Kidney epithelial cell (primary cell): ENCODE measurements around the gene VGLL1. TPM values are rescaled to one million over a fixed set of nuclear protein-coding genes. Genes with fewer than 3 reads are reported as not detected.

Source experiments
- DNase-seq: peaks from one replicate; pipeline ENCODE4 v3.0.0-alpha.2; 2010; ENCODE audit warnings: low read depth
- H3K27me3 ChIP-seq: 2 replicates; pipeline ENCODE4 v1.6.0; 2011; ENCODE audit warnings: low read length; ENCODE audit not compliant: control insufficient read depth, insufficient read depth
- H3K36me3 ChIP-seq: 2 replicates; pipeline ENCODE4 v1.5.1; 2011; ENCODE audit warnings: low read length; ENCODE audit not compliant: control insufficient read depth, insufficient read depth
- H3K4me3 ChIP-seq: 2 replicates; pipeline ENCODE4 v1.5.1; 2011; ENCODE audit warnings: low read depth, mild to moderate bottlenecking, control low read depth, low read length
- total RNA-seq: library from RNA; depleted of rRNA; stranded (reverse); fragments of >200 nt; gene quantifications from 2 replicates; pipeline ENCODE4 v1.2.3, GENCODE V29; 2015
- TF ChIP-seq, protein P1 (sequence below): IDR thresholded peaks from 2 replicates; pipeline ENCODE4 v1.5.1; 2011; ENCODE audit warnings: mild to moderate bottlenecking, moderate library complexity, low read length, control low read depth, inconsistent platforms; ENCODE audit not compliant: insufficient read depth, poor library complexity, severe bottlenecking

The VGLL1 gene
- total RNA-seq, 1 donor from 2014 or later, result 1.3 TPM

GRCh38 chrX:136584545-136584944, 52.5 kb downstream of the VGLL1 start:
- TF ChIP-seq, protein P1, sequence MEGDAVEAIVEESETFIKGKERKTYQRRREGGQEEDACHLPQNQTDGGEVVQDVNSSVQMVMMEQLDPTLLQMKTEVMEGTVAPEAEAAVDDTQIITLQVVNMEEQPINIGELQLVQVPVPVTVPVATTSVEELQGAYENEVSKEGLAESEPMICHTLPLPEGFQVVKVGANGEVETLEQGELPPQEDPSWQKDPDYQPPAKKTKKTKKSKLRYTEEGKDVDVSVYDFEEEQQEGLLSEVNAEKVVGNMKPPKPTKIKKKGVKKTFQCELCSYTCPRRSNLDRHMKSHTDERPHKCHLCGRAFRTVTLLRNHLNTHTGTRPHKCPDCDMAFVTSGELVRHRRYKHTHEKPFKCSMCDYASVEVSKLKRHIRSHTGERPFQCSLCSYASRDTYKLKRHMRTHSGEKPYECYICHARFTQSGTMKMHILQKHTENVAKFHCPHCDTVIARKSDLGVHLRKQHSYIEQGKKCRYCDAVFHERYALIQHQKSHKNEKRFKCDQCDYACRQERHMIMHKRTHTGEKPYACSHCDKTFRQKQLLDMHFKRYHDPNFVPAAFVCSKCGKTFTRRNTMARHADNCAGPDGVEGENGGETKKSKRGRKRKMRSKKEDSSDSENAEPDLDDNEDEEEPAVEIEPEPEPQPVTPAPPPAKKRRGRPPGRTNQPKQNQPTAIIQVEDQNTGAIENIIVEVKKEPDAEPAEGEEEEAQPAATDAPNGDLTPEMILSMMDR, result no peak
- no peaks in the 10 kb centered on the region for H3K36me3 ChIP-seq
- no peak for DNase-seq

GRCh38 chrX:136585262-136585661, 53.2 kb downstream of the VGLL1 start:
- DNase-seq, result no peak
- no peaks in the 10 kb centered on the region for H3K36me3 ChIP-seq
- TF ChIP-seq, protein P1, result no peak
- H3K27me3 ChIP-seq, result no peaks in the 10 kb centered on the region
- H3K4me3 ChIP-seq, result no peak overlapping the region

More at GRCh38 chrX:136584545-136584944, 52.5 kb downstream of the VGLL1 start:
- H3K4me3 ChIP-seq, result no peak overlapping the region
- no peaks in the 10 kb centered on the region for H3K27me3 ChIP-seq

DNA sequence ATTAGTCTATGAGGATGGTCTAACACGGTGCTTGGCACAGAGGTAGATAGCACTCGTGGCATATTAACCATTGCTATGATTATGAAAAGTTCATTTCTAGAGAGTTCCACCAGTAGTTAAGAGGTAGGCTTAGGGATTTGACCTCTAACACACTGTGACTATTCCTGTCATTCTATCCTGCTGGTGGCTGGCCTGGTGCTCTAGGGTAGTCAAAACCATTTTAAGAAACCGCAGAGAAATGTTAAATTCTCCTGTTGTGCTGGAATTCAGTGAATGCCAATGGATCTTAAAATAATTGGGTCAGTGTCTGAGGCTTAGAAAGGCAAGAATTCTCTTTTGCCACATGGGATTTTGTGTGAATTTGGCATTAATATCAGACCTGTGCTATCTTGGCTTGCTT, 53.9 kb downstream of the VGLL1 start:
- TF ChIP-seq, protein P1, result no peak
- Histone ChIP-seq H3K4me3 (no peak overlapping the region), H3K27me3 (no peaks in the 10 kb centered on the region), H3K36me3 (no peaks in the 10 kb centered on the region)
- no peak for DNase-seq

- no peak overlapping the region for H3K4me3 ChIP-seq
- no peaks in the 10 kb centered on the region for H3K36me3 ChIP-seq
- H3K27me3 ChIP-seq, result no peaks in the 10 kb centered on the region
- TF ChIP-seq, protein P1, result no peak
- no peak for DNase-seq
These were observed 54.4 kb downstream of the VGLL1 start for GRCh38 chrX:136586386-136586785.

DNA sequence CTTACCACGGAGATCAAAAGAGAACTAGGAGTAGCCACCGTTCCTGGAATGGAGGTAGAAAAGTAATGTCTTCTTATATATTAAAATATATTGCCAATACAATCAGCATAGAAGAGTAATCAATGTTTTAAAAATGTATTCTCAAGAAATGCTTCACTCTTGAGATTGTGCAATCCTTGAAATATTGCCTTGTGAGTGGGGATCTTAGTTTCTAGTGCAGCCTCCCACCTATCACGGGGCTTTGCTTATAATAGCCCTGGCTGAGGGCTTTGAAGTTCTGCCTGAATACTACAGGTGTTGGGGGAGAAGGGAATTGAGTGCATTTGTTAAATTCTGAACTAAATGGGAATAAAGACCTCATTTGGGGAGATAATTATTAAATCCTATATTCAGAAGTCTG, 55.5 kb downstream of the VGLL1 start:
- no peak overlapping the region for H3K4me3 ChIP-seq
- H3K36me3 ChIP-seq, result no peaks in the 10 kb centered on the region
- DNase-seq, result no peak
- TF ChIP-seq, protein P1, result no peak
- H3K27me3 ChIP-seq, result no peaks in the 10 kb centered on the region

GRCh38 chrX:136588036-136588435, 56.0 kb downstream of the VGLL1 start:
- TF ChIP-seq, protein P1, result no peak
- Histone ChIP-seq H3K36me3 (no peaks in the 10 kb centered on the region), H3K4me3 (no peak overlapping the region), H3K27me3 (no peaks in the 10 kb centered on the region)
- DNase-seq, result no peak
